Glomerular visceral epithelial cell (primary cell): ENCODE measurements around the gene SSR2.
A peak's percentile ranks its signal among the peaks of the same experiment; 100 is the strongest.

ENCODE experiments used
- DNase-seq: peaks from one replicate; pipeline ENCODE4 v3.0.0-alpha.2; 2016; ENCODE audit errors: extremely low spot score

Gene SSR2

GRCh38 chr1:155974208-155975115, 46.3 kb downstream of the SSR2 start:
- no peak for DNase-seq

- no peak for DNase-seq
Observed at GRCh38 chr1:155973723-155974122, 47.0 kb downstream of the SSR2 start.

GRCh38 chr1:155971910-155972809, 48.6 kb downstream of the SSR2 start:
- DNase-seq: no peak

GRCh38 chr1:155970531-155971167, 50.1 kb downstream of the SSR2 start:
- DNase-seq: peak; percentile 63

- no peak for DNase-seq
Observed at GRCh38 chr1:155969377-155969791, 51.4 kb downstream of the SSR2 start.

- DNase-seq: no peak
Observed at GRCh38 chr1:155968670-155969069, 52.1 kb downstream of the SSR2 start.

- DNase-seq: no peak
Observed at GRCh38 chr1:155968051-155968400, 52.7 kb downstream of the SSR2 start.

- DNase-seq: no peak
Observed at GRCh38 chr1:155967341-155968050, 53.3 kb downstream of the SSR2 start.

GRCh38 chr1:155966750-155967149, 54.0 kb downstream of the SSR2 start:
- no peak for DNase-seq

- no peak for DNase-seq
Observed at GRCh38 chr1:155966135-155966534, 54.6 kb downstream of the SSR2 start.

- DNase-seq: no peak
Observed at GRCh38 chr1:155964193-155964592, 56.6 kb downstream of the SSR2 start.

GRCh38 chr1:155962599-155963211, 58.0 kb downstream of the SSR2 start:
- DNase-seq: peak; percentile 88

- DNase-seq: peak; percentile 98
Observed at GRCh38 chr1:155961937-155962336, 58.8 kb downstream of the SSR2 start.

- DNase-seq: no peak
Observed at GRCh38 chr1:155960081-155960745, 60.5 kb downstream of the SSR2 start.
